GM12891 (cell line): ENCODE data around the gene ERICH3.

Experiments used
- POLR2A ChIP-seq: IDR thresholded peaks from 2 replicates; pipeline ENCODE4 v1.6.1; 2011; ENCODE audit warnings: low read depth, low read length, control low read depth
- TAF1 ChIP-seq: IDR thresholded peaks from 2 replicates; pipeline ENCODE4 v1.6.1; 2011; ENCODE audit warnings: low read depth, low read length, control low read depth

DNA sequence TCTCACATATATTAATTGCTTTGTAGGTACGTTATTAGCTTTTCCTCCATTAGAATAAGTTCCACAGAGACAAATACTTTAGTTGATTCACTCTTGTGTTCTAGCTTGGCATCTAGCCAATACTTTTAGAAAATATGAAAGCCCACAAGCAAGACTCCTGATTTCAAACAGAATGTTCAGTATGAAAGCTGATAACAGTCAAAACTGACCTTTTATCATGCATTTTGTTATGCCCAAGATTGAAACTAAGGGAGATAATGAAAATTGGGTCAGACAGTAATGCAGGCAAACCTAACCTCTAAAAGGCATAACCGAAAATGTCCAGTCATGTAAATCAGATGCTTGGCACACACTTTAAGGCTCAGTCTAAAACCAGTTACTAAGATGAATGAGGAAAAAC, 61.7 kb downstream of the ERICH3 start:
- TF ChIP-seq POLR2A (no peak), TAF1 (no peak)
